ENCODE measurements around the gene ZNF823.

The ZNF823 gene

DNA sequence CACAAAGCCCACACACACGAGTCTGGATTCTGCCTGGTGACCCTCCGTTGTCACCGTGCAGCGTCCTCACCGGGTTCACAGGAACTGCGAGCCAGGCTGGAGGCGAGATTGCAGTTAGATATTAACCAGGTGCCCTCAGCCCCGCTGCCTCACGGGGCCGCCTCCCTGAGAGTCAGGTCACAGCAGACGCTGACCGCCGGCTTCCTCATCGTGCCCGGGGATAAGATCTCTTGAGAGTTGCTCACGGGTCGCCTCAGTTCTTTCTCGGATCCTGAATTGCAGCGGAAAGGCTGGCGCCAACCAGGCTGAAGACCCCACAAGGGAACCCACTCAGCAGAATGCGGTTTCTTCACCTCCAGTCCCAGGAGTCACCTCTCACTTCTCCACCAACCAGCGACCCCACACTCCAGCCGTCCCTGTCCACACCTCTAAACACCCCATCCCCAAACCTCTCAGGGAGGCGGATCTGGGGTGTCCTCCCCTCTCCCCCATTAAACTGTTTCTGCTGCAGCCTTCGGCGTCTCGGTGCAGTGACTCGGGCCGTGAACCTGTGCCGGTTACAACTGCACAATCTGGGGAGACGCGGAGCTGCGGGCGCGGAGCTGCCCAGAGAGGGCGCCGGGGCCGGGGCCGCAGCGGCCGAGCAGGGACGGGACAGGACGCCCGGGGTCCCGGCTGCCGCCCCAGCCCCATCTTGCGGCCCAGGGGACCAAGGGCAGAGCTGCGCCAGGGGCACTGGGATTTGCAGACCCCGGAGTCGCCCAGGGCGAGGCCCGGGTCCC lies 591 bp downstream of the ZNF823 start:
- DNase-seq (ENCODE audit: extremely low read depth, low read depth), result no peak
- H3K4me3 ChIP-seq (replicated peaks; ENCODE audit: low read depth, low read length), result peak overlapping the region; percentile 84
- TF ChIP-seq, protein P1, sequence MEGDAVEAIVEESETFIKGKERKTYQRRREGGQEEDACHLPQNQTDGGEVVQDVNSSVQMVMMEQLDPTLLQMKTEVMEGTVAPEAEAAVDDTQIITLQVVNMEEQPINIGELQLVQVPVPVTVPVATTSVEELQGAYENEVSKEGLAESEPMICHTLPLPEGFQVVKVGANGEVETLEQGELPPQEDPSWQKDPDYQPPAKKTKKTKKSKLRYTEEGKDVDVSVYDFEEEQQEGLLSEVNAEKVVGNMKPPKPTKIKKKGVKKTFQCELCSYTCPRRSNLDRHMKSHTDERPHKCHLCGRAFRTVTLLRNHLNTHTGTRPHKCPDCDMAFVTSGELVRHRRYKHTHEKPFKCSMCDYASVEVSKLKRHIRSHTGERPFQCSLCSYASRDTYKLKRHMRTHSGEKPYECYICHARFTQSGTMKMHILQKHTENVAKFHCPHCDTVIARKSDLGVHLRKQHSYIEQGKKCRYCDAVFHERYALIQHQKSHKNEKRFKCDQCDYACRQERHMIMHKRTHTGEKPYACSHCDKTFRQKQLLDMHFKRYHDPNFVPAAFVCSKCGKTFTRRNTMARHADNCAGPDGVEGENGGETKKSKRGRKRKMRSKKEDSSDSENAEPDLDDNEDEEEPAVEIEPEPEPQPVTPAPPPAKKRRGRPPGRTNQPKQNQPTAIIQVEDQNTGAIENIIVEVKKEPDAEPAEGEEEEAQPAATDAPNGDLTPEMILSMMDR (IDR thresholded peaks at IDR 0.05; ENCODE audit: low read depth, low read length, missing control alignments), result no peak

DNA sequence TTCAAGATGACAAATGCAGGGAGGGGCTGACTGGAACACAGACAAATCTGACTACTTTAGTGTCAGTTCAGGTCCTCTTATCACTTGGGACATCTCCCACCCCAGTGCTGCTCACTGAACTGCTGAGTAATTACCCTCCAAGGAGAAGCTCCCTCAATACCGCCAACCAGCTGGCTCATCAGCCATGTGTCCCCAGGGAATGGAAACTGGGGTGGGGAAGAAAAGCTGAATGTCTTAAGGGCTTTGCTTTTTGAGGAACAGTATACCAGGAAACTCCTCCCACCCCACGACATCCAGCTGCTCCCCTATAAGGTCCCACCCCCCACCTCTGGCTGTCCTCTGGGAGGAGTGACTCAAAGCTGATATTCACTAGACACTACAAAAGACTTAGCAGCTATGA lies 2.0 kb downstream of the ZNF823 start:
- H3K4me3 ChIP-seq (replicated peaks; ENCODE audit: low read depth, low read length), result no peak overlapping the region
- no peak for DNase-seq (ENCODE audit: extremely low read depth, low read depth)
- TF ChIP-seq, protein P1 (IDR thresholded peaks at IDR 0.05; ENCODE audit: low read depth, low read length, missing control alignments), result no peak

DNA sequence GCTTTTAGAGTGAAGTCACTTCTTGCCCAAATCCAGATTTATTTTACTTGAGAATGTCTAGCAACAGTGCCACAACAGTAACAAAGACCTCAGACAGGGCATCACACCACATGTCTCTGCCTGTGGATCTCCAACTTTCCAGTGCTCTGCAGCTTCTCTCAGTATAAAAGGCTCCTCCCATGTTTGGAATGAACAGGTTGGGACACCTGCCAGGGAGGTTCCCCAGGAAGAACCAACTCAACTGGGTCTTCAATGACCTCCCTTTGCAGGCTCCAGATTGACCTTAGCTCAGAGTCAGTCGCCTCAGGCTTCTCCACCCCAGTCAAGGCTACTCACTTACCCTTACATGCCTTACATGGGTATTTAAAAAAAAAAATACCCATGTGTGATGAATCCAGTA lies 3.4 kb downstream of the ZNF823 start:
- H3K4me3 ChIP-seq (replicated peaks; ENCODE audit: low read depth, low read length), result no peak overlapping the region
- TF ChIP-seq, protein P1 (IDR thresholded peaks at IDR 0.05; ENCODE audit: low read depth, low read length, missing control alignments), result no peak
- DNase-seq (ENCODE audit: extremely low read depth, low read depth), result no peak

DNA sequence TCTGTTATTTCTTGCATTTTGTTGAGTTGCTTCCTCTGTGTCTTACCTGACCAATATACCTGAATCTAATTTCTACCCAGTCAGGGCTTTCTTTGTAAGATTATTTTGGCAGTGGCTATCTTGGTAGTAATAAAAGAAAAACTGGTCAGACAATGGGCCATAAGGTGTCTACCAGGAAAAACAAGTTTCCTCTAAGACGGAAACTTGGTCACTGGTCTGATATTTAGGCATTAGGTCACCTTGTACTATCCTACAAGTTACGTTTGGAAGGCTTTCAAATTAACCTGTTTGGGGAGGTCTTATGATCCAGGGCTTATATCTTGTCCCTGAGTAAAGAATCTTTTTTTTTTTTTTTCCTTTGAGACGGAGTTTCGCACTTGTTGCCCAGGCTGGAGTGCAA lies 9.2 kb downstream of the ZNF823 start:
- no peak for DNase-seq (ENCODE audit: extremely low read depth, low read depth)
- TF ChIP-seq, protein P1 (IDR thresholded peaks at IDR 0.05; ENCODE audit: low read depth, low read length, missing control alignments), result no peak
- H3K4me3 ChIP-seq (replicated peaks; ENCODE audit: low read depth, low read length), result no peak overlapping the region

DNA sequence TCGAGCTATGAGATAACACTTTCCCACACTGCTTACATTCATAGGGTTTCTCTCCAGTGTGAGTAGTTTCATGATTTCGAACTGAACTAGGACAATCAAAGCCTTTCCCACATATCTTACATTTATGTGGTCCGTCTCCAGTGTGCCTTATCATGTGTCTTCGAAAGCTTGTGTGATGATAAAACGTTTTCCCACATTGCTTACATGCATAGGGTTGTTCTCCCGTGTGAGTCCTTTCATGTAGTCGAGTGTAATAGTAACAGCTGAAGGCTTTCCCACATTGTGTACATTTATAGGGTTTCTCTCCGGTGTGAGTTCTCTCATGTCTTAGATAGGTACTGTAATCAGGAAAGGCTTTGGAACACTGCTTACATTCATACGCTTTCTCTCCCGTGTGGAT lies 16.3 kb downstream of the ZNF823 start:
- H3K4me3 ChIP-seq (replicated peaks; ENCODE audit: low read depth, low read length), result no peak overlapping the region
- DNase-seq (ENCODE audit: extremely low read depth, low read depth), result no peak
- TF ChIP-seq, protein P1 (IDR thresholded peaks at IDR 0.05; ENCODE audit: low read depth, low read length, missing control alignments), result no peak

DNA sequence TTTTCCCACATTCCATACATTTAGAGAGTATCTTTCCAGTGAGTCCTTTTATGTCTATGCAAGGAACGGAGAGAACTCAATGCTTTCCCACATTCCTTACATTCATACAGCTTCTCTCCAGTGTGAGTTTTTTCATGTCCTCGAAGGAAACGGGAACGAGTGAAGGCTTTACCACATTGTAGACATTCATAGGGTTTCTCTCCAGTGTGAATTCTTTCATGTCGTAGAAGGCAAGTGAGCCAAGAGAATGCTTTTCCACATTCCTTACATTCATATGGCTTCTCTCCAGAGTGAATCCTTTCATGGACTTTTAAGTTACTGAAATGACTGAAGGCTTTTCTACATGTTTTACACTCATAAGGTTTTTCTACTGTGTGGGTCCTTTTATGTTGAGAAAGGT lies 17.1 kb downstream of the ZNF823 start:
- no peak for DNase-seq (ENCODE audit: extremely low read depth, low read depth)
- TF ChIP-seq, protein P1 (IDR thresholded peaks at IDR 0.05; ENCODE audit: low read depth, low read length, missing control alignments), result no peak
- H3K4me3 ChIP-seq (replicated peaks; ENCODE audit: low read depth, low read length), result no peak overlapping the region

DNA sequence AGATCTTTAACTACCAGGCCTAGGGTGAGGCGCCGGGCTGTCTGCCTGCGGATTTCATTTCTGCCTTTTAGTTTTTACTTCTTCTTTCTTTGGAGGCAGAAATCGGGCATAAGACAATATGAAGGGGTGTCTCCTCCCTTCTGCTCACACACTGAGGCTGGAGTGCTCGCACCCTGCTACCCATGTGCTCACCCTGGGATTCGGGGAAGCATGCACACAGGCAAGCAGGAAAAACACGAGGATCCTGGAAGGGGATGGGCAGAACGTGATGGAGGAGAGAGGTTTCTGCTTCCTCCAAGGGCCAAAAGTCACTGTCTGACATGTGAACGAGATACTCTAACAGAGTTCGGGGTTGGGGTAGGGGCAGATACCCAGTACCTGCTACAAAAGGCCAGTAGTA lies 28.4 kb downstream of the ZNF823 start:
- TF ChIP-seq, protein P1 (IDR thresholded peaks at IDR 0.05; ENCODE audit: low read depth, low read length, missing control alignments), result no peak
- no peak overlapping the region for H3K4me3 ChIP-seq (replicated peaks; ENCODE audit: low read depth, low read length)

More for the DNA sequence above, 28.4 kb downstream of the ZNF823 start:
- DNase-seq (ENCODE audit: extremely low read depth, low read depth), result no peak
